Upper lobe of left lung (tissue), 6 donors: Measurements from ENCODE around the gene CALB2. TPM values are rescaled to one million over a fixed set of nuclear protein-coding genes. Genes with fewer than 3 reads are reported as not detected.

Experiments used
- ATAC-seq, 2 donors: fragments of 200-7000 bp; cut with Tn5 transposase; one replicate each; pipeline ENCODE4 v1.9.1; 2022; ENCODE audit warnings: mild to moderate bottlenecking in 2 of 2, moderate library complexity in 2 of 2; ENCODE audit not compliant: low FRiP score in 2 of 2
- DNase-seq, 2 donors: peaks; one replicate each; pipeline ENCODE4 v3.0.0-alpha.2; 2019 to 2020
- H3K27ac ChIP-seq, 4 donors: fragments of 200-600 bp; sonication (generic); one replicate each; pipeline ENCODE4 v1.5.1; 2016 to 2019
- H3K27me3 ChIP-seq, 4 donors: fragments of 200-600 bp; sonication (generic); one replicate each; pipeline ENCODE4 v1.5.1; 2017 to 2019
- H3K36me3 ChIP-seq, 4 donors: fragments of 200-600 bp; sonication (generic); one replicate each; pipeline ENCODE4 v1.5.1; 2016 to 2019
- H3K4me1 ChIP-seq, 4 donors: fragments of 200-600 bp; sonication (generic); one replicate each; pipeline ENCODE4 v1.5.1; 2018 to 2019
- H3K4me3 ChIP-seq, 4 donors: fragments of 200-600 bp; sonication (generic); one replicate each; pipeline ENCODE4 v1.5.1; 2017 to 2019; ENCODE audit warnings: mild to moderate bottlenecking in 2 of 4, moderate library complexity in 1 of 4
- H3K9me3 ChIP-seq, 4 donors: fragments of 200-600 bp; sonication (generic); one replicate each; pipeline ENCODE4 v1.5.1; 2018 to 2019
- EP300 ChIP-seq, 4 donors: sonication (generic); formaldehyde crosslinking; IDR thresholded peaks; one replicate each; pipeline ENCODE4 v1.5.1; 2017; ENCODE audit warnings: antibody characterized with exemption in 4 of 4, control low read depth in 2 of 4
- POLR2A ChIP-seq, 4 donors: fragments of 450-650 bp; IDR thresholded peaks; one replicate each; pipeline ENCODE4 v1.5.1; 2016 to 2017; ENCODE audit warnings: antibody characterized with exemption in 4 of 4, mild to moderate bottlenecking in 2 of 4
- POLR2AphosphoS5 ChIP-seq, 2 donors: sonication (generic); formaldehyde crosslinking; IDR thresholded peaks; one replicate each; pipeline ENCODE4 v1.5.1; 2017; ENCODE audit warnings: antibody characterized with exemption in 2 of 2
- WGBS, 2 donors: methylation state at CpG; one replicate each; pipeline ENCODE4 v1.1.5; 2017 to 2018; 5-methylcytosine and 5-hydroxymethylcytosine counted together
- total RNA-seq, 6 donors: library from RNA; depleted of rRNA in 4 of 6; stranded (reverse); fragments of >200 nt in 4 of 6; gene quantifications; one replicate each; pipeline versions ENCODE4 v1.1.0 to v1.2.1, GENCODE V29; 2016 to 2021
- donor health status: DM: no; HTN: no; CAD: no; lungs with moderate emphysema.
- donor health status: DM: no; HTN: yes; CAD: no; lungs with severe emphysema.

Gene CALB2
- total RNA-seq, 6 donors from 2014 or later, result 1.0 to 3.3 (median 2.3) TPM; not detected in 2

DNA sequence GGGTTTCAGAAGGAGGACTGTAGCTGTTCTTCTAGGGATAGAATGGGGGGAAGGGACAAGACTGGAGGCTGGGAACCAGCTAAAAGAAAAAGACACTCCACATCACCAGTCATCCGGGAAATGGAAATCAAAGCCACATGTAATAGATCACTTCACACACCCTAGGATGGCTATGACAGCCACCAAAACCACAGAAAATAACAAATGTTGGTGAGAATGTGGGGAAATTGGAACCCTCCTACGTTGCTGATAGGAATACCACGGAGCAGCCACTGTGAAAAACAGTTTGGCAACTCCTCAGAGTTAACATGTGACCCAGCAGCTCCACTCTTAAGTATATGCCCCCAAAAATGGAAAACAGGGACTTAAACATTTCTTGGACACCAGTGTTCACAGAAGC lies 81.0 kb downstream of the CALB2 start:
- H3K4me3 ChIP-seq, result no peak overlapping the region
- H3K27ac ChIP-seq, result no peak overlapping the region
- no peaks in the 10 kb centered on the region for H3K36me3 ChIP-seq
- 28 to 40% methylated on average over 3 of the region's 3 CpGs for WGBS, 2 donors
- DNase-seq, result no peak
- TF ChIP-seq POLR2A (IDR thresholded peaks at IDR 0.05) (no peak), POLR2AphosphoS5 (IDR thresholded peaks at IDR 0.05) (no peak), EP300 (IDR thresholded peaks at IDR 0.05) (no peak)
- no peaks in the 10 kb centered on the region for H3K4me1 ChIP-seq
- no peak for ATAC-seq
- H3K27me3 ChIP-seq, result no peaks in the 10 kb centered on the region
- H3K9me3 ChIP-seq, result peaks cover 2 to 22% (median 12%) of the 10 kb centered on the region in 4 donors

Other genes starting within 250 kb of the CALB2 start
- gene HYDIN, start 128.0 kb upstream of the CALB2 start, total RNA-seq, result 10 to 100 TPM in 4 of 6 donors, 1 to 10 TPM in 2; 1.6 to 62.0 (median 18.1) TPM
- gene CMTR2, start 69.3 kb upstream of the CALB2 start, total RNA-seq, result 10 to 100 TPM in 5 of 6 donors, 1 to 10 TPM in 1; 9.3 to 24.5 (median 20.5) TPM
- gene TLE7, start 83.3 kb downstream of the CALB2 start, total RNA-seq, result not detected
- gene ZNF23, start 103.5 kb downstream of the CALB2 start, total RNA-seq, result 10 to 100 TPM in 3 of 6 donors, 1 to 10 TPM in 3; 7.1 to 28.3 (median 12.5) TPM
- 10 to 100 TPM in 5 of 6 donors, 1 to 10 TPM in 1; 9.4 to 44.0 (median 18.6) TPM for gene ZNF19, start 130.6 kb downstream of the CALB2 start, total RNA-seq
- gene CHST4, start 167.7 kb downstream of the CALB2 start, total RNA-seq, result 1 to 10 TPM in 1 of 6 donors, under 1 TPM in 2, not detected in 3; 0.34 to 2.2 (median 0.98) TPM
- gene TAT, start 218.4 kb downstream of the CALB2 start, total RNA-seq, result under 1 TPM in 4 of 6 donors, not detected in 2; 0.15 to 0.88 (median 0.54) TPM